GM19023 (cell line): ENCODE data around the gene STARD8.
"Not testable (repeated sequence)": the region's sequence is repeated elsewhere in the genome, so short reads cannot be mapped to it uniquely, and the experiment has no call there.

Experiments
- ATAC-seq: cut with Tn5 transposase; IDR thresholded peaks from one replicate; pipeline ENCODE4 v1.9.1; 2021; ENCODE audit warnings: mild to moderate bottlenecking, moderate library complexity; ENCODE audit not compliant: unreplicated experiment

STARD8 gene

GRCh38 chrX:68647156-68647957 is at the start of gene STARD8:
Gene STARD8, plus strand, starts transcription at chrX:68647666. Its CDS starts 217 bp downstream, at chrX:68647883.
- ATAC-seq, result no peak

GRCh38 chrX:68598841-68599240 is 48.6 kb upstream of the STARD8 start:
- no peak for ATAC-seq

GRCh38 chrX:68599256-68600152 is 48.0 kb upstream of the STARD8 start:
- ATAC-seq, result no peak

- ATAC-seq, result not testable (repeated sequence)
These were observed 43.2 kb upstream of the STARD8 start for GRCh38 chrX:68604216-68604615.

- not testable (repeated sequence) for ATAC-seq
These were observed 32.7 kb upstream of the STARD8 start for GRCh38 chrX:68614733-68615132.

- no peak for ATAC-seq
These were observed 19.5 kb upstream of the STARD8 start for GRCh38 chrX:68627986-68628385.

- ATAC-seq, result not testable (repeated sequence)
These were observed 17.5 kb upstream of the STARD8 start for GRCh38 chrX:68629936-68630335.

- ATAC-seq, result no peak
These were observed 16.1 kb upstream of the STARD8 start for GRCh38 chrX:68631336-68631735.

GRCh38 chrX:68632491-68632890 is 15.0 kb upstream of the STARD8 start:
- no peak for ATAC-seq

GRCh38 chrX:68633981-68634380 is 13.5 kb upstream of the STARD8 start:
- ATAC-seq, result no peak

GRCh38 chrX:68634649-68635227 is 12.7 kb upstream of the STARD8 start:
- no peak for ATAC-seq

GRCh38 chrX:68640661-68641060 is 6.8 kb upstream of the STARD8 start:
- no peak for ATAC-seq

- no peak for ATAC-seq
These were observed 2.6 kb upstream of the STARD8 start for GRCh38 chrX:68644861-68645260.

- no peak for ATAC-seq
These were observed 1.0 kb upstream of the STARD8 start for GRCh38 chrX:68646421-68646820.

- no peak for ATAC-seq
These were observed 1.5 kb downstream of the STARD8 start for GRCh38 chrX:68648960-68649359.

- ATAC-seq, result no peak
These were observed 3.0 kb downstream of the STARD8 start for GRCh38 chrX:68650491-68650890.

- ATAC-seq, result no peak
These were observed 3.6 kb downstream of the STARD8 start for GRCh38 chrX:68651110-68651509.

GRCh38 chrX:68652326-68653170 is 5.1 kb downstream of the STARD8 start:
- ATAC-seq, result no peak

- ATAC-seq, result no peak
These were observed 7.2 kb downstream of the STARD8 start for GRCh38 chrX:68654693-68655092.

- ATAC-seq, result not testable (repeated sequence)
These were observed 9.0 kb downstream of the STARD8 start for GRCh38 chrX:68656473-68656872.

- ATAC-seq, result no peak
These were observed 11.1 kb downstream of the STARD8 start for GRCh38 chrX:68658530-68658929.
